LNCAP (cell line): Measurements from ENCODE around the gene MED29.

Experiments used
- CTCF ChIP-seq: fragments of 450-650 bp; IDR thresholded peaks from 2 replicates; pipeline ENCODE4 v1.5.1; 2017; ENCODE audit warnings: mild to moderate bottlenecking

Gene MED29

DNA sequence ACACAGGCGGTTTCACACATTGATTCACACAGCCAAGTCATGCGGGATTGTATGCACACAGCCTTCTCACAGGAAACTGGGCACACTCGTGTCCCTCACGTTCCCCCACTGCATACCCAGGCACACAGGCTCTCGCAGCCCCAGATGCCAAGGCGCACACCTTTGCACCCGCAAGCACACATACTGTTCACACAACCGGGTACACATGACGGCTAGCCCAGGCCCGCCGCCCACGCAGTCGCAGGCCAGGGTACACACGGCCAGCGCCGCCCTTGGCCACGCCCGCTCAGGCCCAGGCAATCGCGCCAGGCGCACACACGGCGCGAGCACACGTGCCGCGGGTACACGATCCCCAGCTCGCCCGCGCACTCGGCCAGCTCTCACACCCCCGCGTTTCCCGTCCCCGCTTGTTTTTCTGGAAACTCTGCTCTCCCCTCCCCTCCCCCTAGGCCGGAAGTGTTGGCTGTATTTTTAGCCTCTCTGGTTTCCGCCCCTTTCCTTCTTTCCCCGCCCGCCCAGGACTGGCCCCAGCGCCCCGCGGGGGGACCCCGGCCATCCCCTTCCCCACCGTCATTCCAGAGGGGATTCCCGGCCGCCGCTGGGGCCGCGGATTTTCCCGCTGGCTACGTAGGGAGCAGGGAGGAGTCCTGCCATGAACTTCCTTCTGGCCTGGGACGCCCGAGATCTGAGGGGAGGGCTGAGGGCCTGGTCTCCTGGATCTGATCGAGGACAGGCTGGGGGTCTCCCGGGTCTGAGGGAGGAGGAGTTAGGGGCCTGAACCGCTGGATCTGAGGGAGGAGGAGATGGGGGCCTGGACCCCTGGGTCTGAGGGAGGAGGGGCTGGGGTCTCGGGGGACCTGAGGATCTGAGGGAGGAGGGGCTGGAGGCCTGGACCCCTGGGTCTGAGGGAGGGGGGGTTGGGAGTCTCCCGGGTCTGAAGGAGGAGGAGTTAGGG, 11.4 kb downstream of the MED29 start:
- no peak for TF ChIP-seq CTCF

GRCh38 chr19:39403331-39404312, 12.4 kb downstream of the MED29 start:
- no peak for TF ChIP-seq CTCF

DNA sequence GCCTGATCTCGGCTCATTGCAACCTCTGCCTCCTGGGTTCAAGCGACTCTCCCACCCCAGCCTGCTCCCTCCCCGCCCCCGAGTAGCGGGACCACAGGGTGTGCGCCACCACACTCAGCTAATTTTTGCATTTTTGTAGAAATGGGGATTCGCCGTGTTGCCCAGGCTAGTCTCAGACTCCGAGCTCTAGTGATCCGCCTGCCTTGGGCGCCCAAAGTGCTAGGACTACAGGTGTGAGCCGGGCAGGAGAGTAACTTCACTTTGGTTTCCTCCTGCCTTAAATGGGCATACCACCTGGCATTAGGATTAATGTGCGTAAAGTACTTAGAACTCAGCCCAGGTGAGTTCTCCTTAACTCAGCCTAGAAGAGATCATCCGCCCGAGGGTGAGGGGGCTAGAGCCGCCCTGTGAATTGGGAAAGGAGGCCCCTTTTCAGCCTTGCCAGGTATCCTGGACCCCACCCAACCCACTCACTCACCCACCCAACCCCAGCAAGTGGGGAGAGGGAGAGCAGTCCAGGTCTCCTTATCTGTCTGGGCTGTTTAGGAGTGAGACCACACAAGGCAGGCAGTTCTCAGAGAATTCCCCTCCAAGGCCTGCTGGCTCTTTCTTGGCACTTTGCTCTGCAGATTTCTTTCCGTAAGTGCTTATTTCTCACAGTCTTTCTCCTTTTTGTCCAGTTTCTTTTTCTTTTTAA, 14.2 kb downstream of the MED29 start:
- TF ChIP-seq CTCF: no peak

DNA sequence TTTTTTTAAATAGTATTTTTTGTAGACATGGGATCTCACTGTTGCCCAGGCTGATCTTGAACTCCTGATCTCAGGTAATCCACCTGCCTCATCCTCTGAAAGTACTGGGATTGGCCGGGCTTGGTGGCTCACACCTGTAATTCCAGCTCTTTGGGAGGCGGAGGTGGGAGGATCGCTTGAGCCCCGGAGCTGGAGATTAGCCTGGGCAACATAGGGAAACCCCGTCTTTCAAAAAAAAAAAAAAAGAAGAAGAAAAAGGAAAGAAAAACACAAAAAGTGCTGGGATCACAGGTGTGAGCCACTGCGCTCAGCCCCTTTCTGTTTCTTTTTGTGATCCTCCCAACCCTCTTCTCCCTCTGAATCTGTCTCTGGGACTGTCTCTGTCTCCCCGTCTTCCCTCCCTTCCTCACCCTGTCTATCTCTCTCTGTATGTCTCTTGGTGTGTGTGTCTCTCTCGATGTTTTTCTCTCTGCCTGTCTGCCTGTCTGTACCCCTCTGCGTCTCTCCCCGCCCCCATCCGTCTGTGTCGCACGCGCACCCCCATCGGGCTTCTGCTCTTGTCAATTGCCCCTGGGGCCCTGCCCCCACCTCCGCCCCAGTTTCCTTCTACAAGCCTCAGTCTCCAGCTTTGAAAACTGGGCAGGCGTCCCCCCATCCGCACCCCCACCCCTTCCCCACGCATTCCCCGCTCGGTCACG, 14.9 kb downstream of the MED29 start:
- no peak for TF ChIP-seq CTCF

DNA sequence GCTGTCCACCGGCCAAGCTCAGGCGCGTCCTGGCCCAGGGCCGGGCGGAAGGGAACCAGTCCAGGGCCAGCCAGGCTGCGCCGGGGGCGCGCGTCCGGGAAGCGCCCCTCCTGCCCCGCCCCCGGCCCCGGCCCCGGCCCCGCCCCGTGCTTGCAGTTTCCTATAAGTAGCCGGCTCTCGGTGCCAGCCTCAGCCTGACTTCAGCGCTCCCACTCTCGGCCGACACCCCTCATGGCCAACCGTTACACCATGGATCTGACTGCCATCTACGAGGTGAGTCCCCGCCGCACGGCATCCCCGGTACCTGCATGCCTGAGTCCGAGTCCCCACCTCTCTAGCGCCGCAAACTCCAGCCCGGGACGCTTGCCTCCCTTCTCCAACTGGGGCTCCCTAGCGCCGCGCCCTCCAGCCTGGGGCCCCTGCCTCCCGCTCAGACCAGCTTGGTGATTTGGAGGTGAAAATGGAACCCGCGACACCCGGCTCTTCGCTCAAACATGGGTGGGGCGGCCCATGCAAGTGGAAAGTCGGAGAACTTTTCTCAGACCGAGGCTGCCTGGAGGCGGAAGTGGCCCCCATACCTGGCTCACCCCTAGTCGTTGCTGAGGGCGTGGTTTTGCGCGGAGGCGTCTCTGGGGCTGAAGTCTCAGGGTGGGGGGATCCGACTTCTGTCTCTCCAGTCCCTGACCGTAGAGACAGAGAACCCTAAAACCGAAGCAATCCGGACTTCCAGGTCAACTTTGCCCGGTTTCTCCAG, 15.7 kb downstream of the MED29 start, which contains the start of gene ZFP36:
Gene ZFP36 (plus strand): TSS at position 192 of the 754 bp plus-strand sequence. CDS start 58 bp downstream, at position 250.
- TF ChIP-seq CTCF: no peak; the same call in 1 of the 2 replicates

DNA sequence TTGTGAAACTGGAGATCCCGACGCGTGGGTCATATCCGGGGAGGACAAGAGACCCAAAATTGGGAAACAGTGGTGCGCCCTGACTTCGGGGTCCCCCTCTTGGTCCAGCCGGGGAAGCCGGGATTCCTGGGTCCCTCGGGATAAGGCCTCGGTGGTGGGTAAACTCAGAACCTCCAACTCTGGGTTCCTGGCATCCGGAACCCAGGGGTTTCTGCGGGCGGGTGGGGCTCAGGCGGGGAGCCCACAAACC, 16.2 kb downstream of the MED29 start:
- no peak for TF ChIP-seq CTCF
